IgD-negative memory B cell (primary cell): ENCODE data around the gene CD7. TPM values are rescaled to one million over a fixed set of nuclear protein-coding genes. Genes with fewer than 3 reads are reported as not detected.

Source experiments
- H3K27ac Mint-ChIP-seq, 3 donors: one replicate each; pipeline ENCODE4 v1.8.0; 2020 to 2022; ENCODE audit warnings: mild to moderate bottlenecking in 3 of 3, mixed read lengths in 3 of 3, moderate library complexity in 1 of 3
- H3K27me3 Mint-ChIP-seq: one replicate; pipeline ENCODE4 v1.8.0; 2021; ENCODE audit warnings: mixed read lengths
- H3K36me3 Mint-ChIP-seq: one replicate; pipeline ENCODE4 v1.8.0; 2020; ENCODE audit warnings: mild to moderate bottlenecking, mixed read lengths
- H3K4me1 Mint-ChIP-seq, 3 donors: one replicate each; pipeline ENCODE4 v1.8.0; 2020 to 2022; ENCODE audit warnings: mixed read lengths in 3 of 3, mild to moderate bottlenecking in 1 of 3
- H3K4me3 Mint-ChIP-seq, 4 donors: one replicate each; pipeline ENCODE4 v1.8.0; 2020 to 2022; ENCODE audit warnings: mild to moderate bottlenecking in 4 of 4, mixed read lengths in 4 of 4, moderate library complexity in 3 of 4
- H3K9me3 Mint-ChIP-seq, 3 donors: one replicate each; pipeline ENCODE4 v1.8.0; 2020 to 2021; ENCODE audit warnings: mixed read lengths in 3 of 3, mild to moderate bottlenecking in 1 of 3
- polyA plus RNA-seq: library from polyadenylated mRNA; unstranded; fragments of 300-500 nt; fragmentation: Illumina TruSeq; gene quantifications from one replicate; pipeline ENCODE4 v1.2.3, GENCODE V29; 2021

Gene CD7
- polyA plus RNA-seq, 1 donor from 2014 or later, result 4.4 TPM

- peaks cover 5% of the 10 kb centered on the region for H3K27me3 Mint-ChIP-seq
- peak overlapping the region in 1 of 3 donors; percentile 28 for H3K27ac Mint-ChIP-seq
- H3K36me3 Mint-ChIP-seq, result peaks cover 1% of the 10 kb centered on the region
- H3K4me3 Mint-ChIP-seq, result peak overlapping the region in 2 of 4 donors; percentile 54 to 84
- H3K9me3 Mint-ChIP-seq, result no peaks in the 10 kb centered on the region
- peaks cover 0 to 6% (median 4%) of the 10 kb centered on the region in 3 donors for H3K4me1 Mint-ChIP-seq
Measured at GRCh38 chr17:82315703-82316358, 1.6 kb downstream of the CD7 start.

- Mint-ChIP-seq H3K27ac (no peak overlapping the region), H3K4me1 (peaks cover 0 to 8% (median 4%) of the 10 kb centered on the region in 3 donors), H3K27me3 (peaks cover 8% of the 10 kb centered on the region), H3K4me3 (peak overlapping the region in 1 of 4 donors; percentile 52), H3K36me3 (peaks cover 1% of the 10 kb centered on the region), H3K9me3 (no peaks in the 10 kb centered on the region)
Measured at GRCh38 chr17:82314727-82315605, 2.4 kb downstream of the CD7 start.

- Mint-ChIP-seq H3K27ac (peak overlapping the region in 1 of 3 donors; percentile 5), H3K36me3 (peaks cover 1% of the 10 kb centered on the region), H3K9me3 (no peaks in the 10 kb centered on the region), H3K27me3 (peaks cover 8% of the 10 kb centered on the region), H3K4me3 (no peak overlapping the region), H3K4me1 (peaks cover 0 to 8% (median 4%) of the 10 kb centered on the region in 3 donors)
Measured at GRCh38 chr17:82314012-82314726, 3.2 kb downstream of the CD7 start.

- H3K4me3 Mint-ChIP-seq, result no peak overlapping the region
- H3K27me3 Mint-ChIP-seq, result peaks cover 8% of the 10 kb centered on the region
- H3K36me3 Mint-ChIP-seq, result peaks cover 1% of the 10 kb centered on the region
- peaks cover 0 to 8% (median 4%) of the 10 kb centered on the region in 3 donors for H3K4me1 Mint-ChIP-seq
- H3K27ac Mint-ChIP-seq, result peak overlapping the region in 1 of 3 donors; percentile 5
- H3K9me3 Mint-ChIP-seq, result no peaks in the 10 kb centered on the region
Measured at GRCh38 chr17:82313195-82314011, 4.0 kb downstream of the CD7 start.

GRCh38 chr17:82311971-82312370 lies 5.4 kb downstream of the CD7 start:
- no peak overlapping the region for H3K27ac Mint-ChIP-seq

GRCh38 chr17:82310877-82311276 lies 6.5 kb downstream of the CD7 start:
- Mint-ChIP-seq H3K4me3 (no peak overlapping the region), H3K27me3 (peaks cover 9% of the 10 kb centered on the region), H3K36me3 (peaks cover 1% of the 10 kb centered on the region), H3K9me3 (no peaks in the 10 kb centered on the region), H3K4me1 (peaks cover 0 to 10% (median 4%) of the 10 kb centered on the region in 3 donors), H3K27ac (no peak overlapping the region)

More at GRCh38 chr17:82311971-82312370, 5.4 kb downstream of the CD7 start:
- H3K9me3 Mint-ChIP-seq, result no peaks in the 10 kb centered on the region
- H3K4me3 Mint-ChIP-seq, result no peak overlapping the region
- peaks cover 0 to 10% (median 4%) of the 10 kb centered on the region in 3 donors for H3K4me1 Mint-ChIP-seq
- H3K36me3 Mint-ChIP-seq, result peaks cover 1% of the 10 kb centered on the region
- H3K27me3 Mint-ChIP-seq, result peaks cover 9% of the 10 kb centered on the region

GRCh38 chr17:82309656-82310570 lies 7.5 kb downstream of the CD7 start:
- peaks cover 0 to 5% (median 2%) of the 10 kb centered on the region in 3 donors for H3K4me1 Mint-ChIP-seq
- peaks cover 6% of the 10 kb centered on the region for H3K27me3 Mint-ChIP-seq
- H3K27ac Mint-ChIP-seq, result no peak overlapping the region
- H3K9me3 Mint-ChIP-seq, result no peaks in the 10 kb centered on the region
- peaks cover 1% of the 10 kb centered on the region for H3K36me3 Mint-ChIP-seq
- H3K4me3 Mint-ChIP-seq, result no peak overlapping the region

GRCh38 chr17:82305727-82306300 lies 11.6 kb downstream of the CD7 start:
- no peak overlapping the region for H3K4me3 Mint-ChIP-seq
- no peaks in the 10 kb centered on the region for H3K9me3 Mint-ChIP-seq
- H3K27ac Mint-ChIP-seq, result peak overlapping the region in 2 of 3 donors; percentile 9 to 39
- H3K36me3 Mint-ChIP-seq, result no peaks in the 10 kb centered on the region
- peaks cover 6% of the 10 kb centered on the region for H3K27me3 Mint-ChIP-seq
- H3K4me1 Mint-ChIP-seq, result peaks cover 4 to 12% (median 11%) of the 10 kb centered on the region in 3 donors

GRCh38 chr17:82304826-82305726 lies 12.3 kb downstream of the CD7 start:
- no peaks in the 10 kb centered on the region for H3K9me3 Mint-ChIP-seq
- H3K27ac Mint-ChIP-seq, result no peak overlapping the region
- no peaks in the 10 kb centered on the region for H3K36me3 Mint-ChIP-seq
- H3K4me1 Mint-ChIP-seq, result peaks cover 5 to 18% (median 15%) of the 10 kb centered on the region in 3 donors
- no peak overlapping the region for H3K4me3 Mint-ChIP-seq
- H3K27me3 Mint-ChIP-seq, result peaks cover 3% of the 10 kb centered on the region

GRCh38 chr17:82303944-82304808 lies 13.2 kb downstream of the CD7 start:
- Mint-ChIP-seq H3K9me3 (no peaks in the 10 kb centered on the region), H3K4me3 (no peak overlapping the region)

GRCh38 chr17:82302991-82303943 lies 14.1 kb downstream of the CD7 start:
- Mint-ChIP-seq H3K4me1 (peaks cover 10 to 26% (median 21%) of the 10 kb centered on the region in 3 donors), H3K36me3 (no peaks in the 10 kb centered on the region), H3K27ac (peak overlapping the region; percentile 9 to 87 (median 83)), H3K4me3 (peak overlapping the region in 2 of 4 donors; percentile 8 to 76), H3K9me3 (no peaks in the 10 kb centered on the region), H3K27me3 (peaks cover 3% of the 10 kb centered on the region)

More at GRCh38 chr17:82303944-82304808, 13.2 kb downstream of the CD7 start:
- peaks cover 3% of the 10 kb centered on the region for H3K27me3 Mint-ChIP-seq
- H3K27ac Mint-ChIP-seq, result peak overlapping the region in 2 of 3 donors; percentile 9 to 87
- H3K4me1 Mint-ChIP-seq, result peaks cover 9 to 21% (median 15%) of the 10 kb centered on the region in 3 donors
- H3K36me3 Mint-ChIP-seq, result no peaks in the 10 kb centered on the region
